COLO668 (cell line): ENCODE measurements around the gene ZC3H15.

Source experiments
- DNase-seq: peaks from one replicate; lab custom pipeline; 2025; ENCODE audit not compliant: unreplicated experiment; lab: John Stamatoyannopoulos, UW

The ZC3H15 gene

DNA sequence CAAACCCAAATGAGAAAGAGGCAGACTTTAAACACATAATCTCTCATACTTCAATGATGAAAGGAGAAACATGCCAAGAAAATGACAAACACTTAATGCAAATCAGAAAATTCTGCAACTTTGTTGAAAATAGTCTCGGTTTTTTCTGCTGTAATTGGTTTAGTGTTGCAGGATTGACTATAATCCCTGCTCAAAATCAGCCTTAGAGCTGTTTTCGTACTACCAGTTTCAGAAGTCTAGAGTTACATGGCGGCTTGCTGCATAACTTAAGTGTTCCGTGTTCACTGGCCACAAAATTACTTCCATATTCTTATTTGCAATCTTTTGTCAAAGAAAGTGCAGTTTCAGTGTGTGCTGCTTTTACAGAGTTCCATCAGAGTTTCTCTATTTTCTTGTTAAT lies 54.9 kb downstream of the ZC3H15 start:
- no peak for DNase-seq

DNA sequence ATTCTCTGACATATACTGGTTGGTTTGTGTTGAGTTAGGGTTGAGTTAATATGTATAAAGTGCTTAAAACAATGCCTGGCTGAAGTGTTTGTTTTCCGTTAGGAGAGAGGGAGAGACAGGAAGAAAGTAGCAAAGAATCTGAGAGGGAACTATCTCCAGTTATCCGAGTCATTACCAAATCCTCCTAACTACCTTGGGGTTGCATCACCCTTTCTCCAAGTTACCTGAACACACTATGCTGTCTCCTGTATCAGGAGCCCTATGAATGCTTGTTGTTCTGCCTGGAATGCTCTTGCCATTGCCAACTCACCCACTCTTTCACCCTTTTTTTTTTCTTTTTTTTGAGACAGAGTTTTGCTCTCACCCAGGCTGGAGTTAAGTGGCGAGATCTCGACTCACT lies 55.9 kb downstream of the ZC3H15 start:
- DNase-seq: no peak

GRCh38 chr2:186543561-186544131 lies 57.6 kb downstream of the ZC3H15 start:
- no peak for DNase-seq

DNA sequence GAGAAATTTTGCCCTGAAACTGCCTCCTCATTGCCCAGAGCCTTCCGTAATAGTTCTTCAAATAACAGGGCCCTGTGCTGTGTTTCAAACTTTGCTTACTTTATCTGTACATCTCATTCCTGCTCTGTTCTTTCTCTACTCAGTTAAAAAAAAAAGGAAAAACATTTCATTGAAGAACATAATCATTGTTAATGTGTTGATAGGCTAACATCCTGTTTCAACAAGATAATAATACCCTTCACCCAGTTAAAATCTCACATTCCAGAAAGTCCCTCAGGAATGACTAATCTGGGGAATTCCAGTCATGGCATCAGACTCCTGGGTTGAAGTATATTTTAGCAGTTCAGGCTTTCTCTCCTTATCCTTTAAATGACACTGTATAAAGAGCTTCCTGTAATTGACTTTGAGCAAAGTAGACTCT lies 58.2 kb downstream of the ZC3H15 start:
- no peak for DNase-seq

GRCh38 chr2:186546846-186547245 lies 60.8 kb downstream of the ZC3H15 start:
- DNase-seq: no peak

- DNase-seq: no peak
These were observed 65.4 kb downstream of the ZC3H15 start for GRCh38 chr2:186551323-186552050.

GRCh38 chr2:186554429-186554828 lies 68.4 kb downstream of the ZC3H15 start:
- DNase-seq: no peak

DNA sequence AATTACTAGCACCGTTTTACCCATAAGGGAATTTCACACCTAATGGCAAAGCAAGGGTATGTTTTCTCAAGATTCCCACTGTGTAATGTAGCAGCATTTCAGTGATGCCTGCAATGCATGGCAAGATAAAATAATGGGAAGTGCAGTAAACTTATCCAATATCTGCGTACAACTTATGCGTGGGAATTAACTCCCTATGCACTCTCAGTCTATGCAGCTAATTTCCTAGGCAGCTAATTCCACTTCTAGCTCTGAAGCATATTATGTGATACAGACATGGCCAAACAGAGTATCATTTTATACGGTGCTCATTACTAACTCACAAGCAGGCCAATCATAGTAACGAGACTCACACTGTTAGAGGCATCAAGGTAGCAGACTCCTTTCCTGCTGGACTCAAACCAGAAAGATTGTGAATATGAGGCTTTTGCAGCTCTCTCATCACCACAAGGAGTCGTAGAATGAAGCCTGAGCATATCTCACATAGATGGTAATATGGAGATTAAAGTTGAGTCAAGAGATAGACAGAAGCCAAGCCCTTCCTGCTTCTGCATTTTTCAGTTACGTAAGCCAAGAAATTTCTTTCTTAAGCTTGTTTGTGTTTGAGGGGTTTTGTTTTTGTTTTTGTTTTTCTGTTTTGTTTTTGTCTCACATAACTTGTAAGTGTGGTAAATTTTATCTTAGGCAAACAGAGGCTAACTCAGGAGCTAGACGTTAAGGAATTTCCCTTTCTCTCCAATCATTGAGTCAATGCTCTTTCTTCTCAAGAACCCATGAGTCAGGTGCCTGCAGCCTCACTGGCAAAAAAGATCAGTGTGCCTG lies 69.0 kb downstream of the ZC3H15 start:
- DNase-seq: no peak

GRCh38 chr2:186558512-186559276 lies 72.6 kb downstream of the ZC3H15 start:
- DNase-seq: no peak
